ENCODE measurements around the gene POLR1A.

GRCh38 chr2:86074811-86075210 lies 30.9 kb downstream of the POLR1A start:
- TF ChIP-seq CTCF (IDR thresholded peaks at IDR 0.05) = no peak
- TF ChIP-seq EZH2 (IDR thresholded peaks at IDR 0.05; ENCODE audit: borderline replicate concordance, insufficient read depth, low read depth, low read length, poor library complexity, severe bottlenecking) = no peak
